H1 (cell line): ENCODE data around the gene LHPP. TPM values are rescaled to one million over a fixed set of nuclear protein-coding genes. Genes with fewer than 3 reads are reported as not detected.
A peak's percentile ranks its signal among the peaks of the same experiment; 100 is the strongest.

ENCODE experiments used
- CTCF ChIA-PET: fragments of 300-600 bp; sonication (Branson Sonifier 250); formaldehyde crosslinking; loops from one replicate; lab custom pipeline; 2021; ENCODE audit not compliant: partially characterized antibody; lab: Charles Lee
- POLR2A ChIA-PET: fragments of 300-600 bp; sonication (Branson Sonifier 250); formaldehyde crosslinking; loops from one replicate; lab custom pipeline; 2021; ENCODE audit warnings: inconsistent platforms; ENCODE audit not compliant: partially characterized antibody; lab: Charles Lee
- DNase-seq, 2 experiments: peaks; one replicate each; pipeline versions ENCODE4 v3.0.0 to v3.0.0-alpha.2; 2010 to 2022; ENCODE audit warnings: low spot score in 2 of 2, low read depth in 1 of 2, mixed read lengths in 1 of 2
- FAIRE-seq: peaks from 2 replicates; lab custom pipeline; 2011; peaks lifted over from hg19 to GRCh38; lab: Jason Lieb, UNC
- H2AFZ ChIP-seq: 2 replicates; pipeline ENCODE4 v1.8.1; 2012; ENCODE audit warnings: low read length, inconsistent platforms
- H2AK5ac ChIP-seq: 2 replicates; pipeline ENCODE4 v1.6.1; 2013; ENCODE audit warnings: low read depth, low read length
- H2BK120ac ChIP-seq: replicated peaks from 2 replicates; pipeline ENCODE3; 2013; ENCODE audit warnings: low read depth, low read length, inconsistent platforms
- H2BK12ac ChIP-seq: 2 replicates; pipeline ENCODE4 v1.6.1; 2013; ENCODE audit warnings: low read depth, low read length
- H2BK15ac ChIP-seq: 2 replicates; pipeline ENCODE4 v1.6.1; 2013; ENCODE audit warnings: low read length
- H2BK20ac ChIP-seq: 2 replicates; pipeline ENCODE4 v1.6.1; 2013; ENCODE audit warnings: low read length
- H2BK5ac ChIP-seq: 2 replicates; pipeline ENCODE4 v1.6.1; 2013; ENCODE audit warnings: low read depth, low read length
- H3K14ac ChIP-seq: 2 replicates; pipeline ENCODE4 v1.6.1; 2013; ENCODE audit warnings: inconsistent platforms; ENCODE audit not compliant: insufficient read length
- H3K18ac ChIP-seq: 2 replicates; pipeline ENCODE4 v1.6.1; 2013; ENCODE audit warnings: low read length; ENCODE audit errors: extremely low read depth
- H3K23ac ChIP-seq: 2 replicates; pipeline ENCODE4 v1.6.1; 2013; ENCODE audit warnings: inconsistent platforms; ENCODE audit not compliant: insufficient read length
- H3K23me2 ChIP-seq: 2 replicates; pipeline ENCODE4 v1.6.1; 2013; ENCODE audit warnings: low read depth, low read length
- H3K27ac ChIP-seq: 2 replicates; pipeline ENCODE4 v1.6.1; 2011; ENCODE audit warnings: low read depth, low read length, inconsistent platforms
- H3K27me3 ChIP-seq, 4 experiments: replicated peaks in 1 of 4; 1 replicate in 1 of 4; 2 replicates in 3 of 4; pipeline versions ENCODE4 v1.6.1 to v1.8.1; 2011 to 2013; ENCODE audit warnings: low read length in 3 of 4, mild to moderate bottlenecking in 3 of 4, inconsistent platforms in 2 of 4, mixed read lengths in 2 of 4, moderate library complexity in 1 of 4; ENCODE audit not compliant: control insufficient read depth in 3 of 4, insufficient read depth in 3 of 4; ENCODE audit errors: extremely low read depth in 1 of 4
- H3K36me3 ChIP-seq, 4 experiments: 2 replicates each; pipeline versions ENCODE4 v1.6.1 to v1.8.1; 2011 to 2013; ENCODE audit warnings: mild to moderate bottlenecking in 4 of 4, low read length in 3 of 4, moderate library complexity in 2 of 4, control low read depth in 1 of 4, inconsistent platforms in 1 of 4; ENCODE audit not compliant: insufficient read depth in 4 of 4, control insufficient read depth in 2 of 4
- H3K4ac ChIP-seq: replicated peaks from 2 replicates; pipeline ENCODE3; 2013; ENCODE audit warnings: low read length, low read depth, mixed read lengths, inconsistent platforms; ENCODE audit not compliant: insufficient read length
- H3K4me1 ChIP-seq, 4 experiments: replicated peaks in 1 of 4; 1 replicate in 1 of 4; 2 replicates in 3 of 4; pipeline versions ENCODE4 v1.6.1 to v1.8.1; 2011 to 2013; ENCODE audit warnings: low read length in 3 of 4, inconsistent platforms in 2 of 4, mixed read lengths in 1 of 4; ENCODE audit not compliant: insufficient read depth in 4 of 4, control insufficient read depth in 3 of 4
- H3K4me2 ChIP-seq, 2 experiments: 2 replicates each; pipeline versions ENCODE4 v1.6.1 to v1.8.1; 2011 to 2013; ENCODE audit warnings: low read depth in 2 of 2, low read length in 2 of 2, control low read depth in 1 of 2, inconsistent platforms in 1 of 2, mild to moderate bottlenecking in 1 of 2; ENCODE audit not compliant: insufficient read depth in 1 of 2
- H3K4me3 ChIP-seq, 4 experiments: fragments of 200-600, 300-600 bp in 1 of 4; sonication (generic), shearing (Covaris generic), sonication (Bioruptor Twin) in 1 of 4; 2 replicates each; pipeline versions ENCODE4 v1.5.1 to v1.8.1; 2011 to 2016; ENCODE audit warnings: low read length in 4 of 4, low read depth in 3 of 4, control low read depth in 2 of 4, inconsistent platforms in 2 of 4, mild to moderate bottlenecking in 2 of 4, mixed read lengths in 1 of 4, moderate library complexity in 1 of 4; ENCODE audit not compliant: insufficient read depth in 2 of 4; ENCODE audit errors: extremely low read depth in 1 of 4
- H3K56ac ChIP-seq: replicated peaks from 2 replicates; pipeline ENCODE3; 2013; ENCODE audit warnings: low read depth, mild to moderate bottlenecking, mixed read lengths, low read length, inconsistent platforms; ENCODE audit not compliant: insufficient read length
- H3K79me1 ChIP-seq: 2 replicates; pipeline ENCODE4 v1.6.1; 2013; ENCODE audit warnings: low read depth, low read length, control low read depth
- H3K79me2 ChIP-seq, 2 experiments: 2 replicates each; pipeline versions ENCODE4 v1.6.1 to v1.8.1; 2012 to 2013; ENCODE audit warnings: low read length in 2 of 2, mild to moderate bottlenecking in 2 of 2, inconsistent platforms in 1 of 2; ENCODE audit not compliant: insufficient read depth in 2 of 2, control insufficient read depth in 1 of 2
- H3K9ac ChIP-seq, 4 experiments: replicated peaks in 1 of 4; 1 replicate in 1 of 4; 2 replicates in 3 of 4; pipeline versions ENCODE4 v1.6.1 to v1.8.1; 2011 to 2013; ENCODE audit warnings: low read depth in 3 of 4, low read length in 3 of 4, control low read depth in 2 of 4, mild to moderate bottlenecking in 2 of 4, moderate library complexity in 2 of 4, inconsistent platforms in 1 of 4; ENCODE audit errors: extremely low read depth in 1 of 4
- H3K9me3 ChIP-seq, 2 experiments: 2 replicates each; pipeline versions ENCODE4 v1.6.1 to v1.8.1; 2012 to 2013; ENCODE audit warnings: mild to moderate bottlenecking in 2 of 2, moderate library complexity in 2 of 2, control low read depth in 1 of 2, inconsistent platforms in 1 of 2, low read depth in 1 of 2, low read length in 1 of 2, mixed read lengths in 1 of 2; ENCODE audit not compliant: insufficient read depth in 2 of 2
- H4K20me1 ChIP-seq, 2 experiments: replicated peaks in 1 of 2; 2 replicates each; pipeline versions ENCODE3 to v1.8.1; 2011 to 2013; ENCODE audit warnings: inconsistent platforms in 2 of 2, low read length in 2 of 2, mild to moderate bottlenecking in 1 of 2; ENCODE audit not compliant: insufficient read depth in 2 of 2, control insufficient read depth in 1 of 2
- H4K5ac ChIP-seq: 2 replicates; pipeline ENCODE4 v1.6.1; 2013; ENCODE audit warnings: low read length, low read depth, mixed read lengths, inconsistent platforms; ENCODE audit not compliant: insufficient read length
- H4K8ac ChIP-seq: 2 replicates; pipeline ENCODE4 v1.8.0; 2013; ENCODE audit warnings: mild to moderate bottlenecking, moderate library complexity, low read length, inconsistent platforms; ENCODE audit not compliant: insufficient read depth; ENCODE audit errors: extremely low read depth
- H4K91ac ChIP-seq: replicated peaks from 2 replicates; pipeline ENCODE3; 2013; ENCODE audit warnings: low read length, mixed read lengths, inconsistent platforms; ENCODE audit not compliant: insufficient read length
- CREB1 ChIP-seq: IDR thresholded peaks from 2 replicates; pipeline ENCODE4 v1.6.1; 2012; ENCODE audit warnings: inconsistent platforms
- EP300 ChIP-seq, 2 experiments: IDR thresholded peaks; 1 replicate in 1 of 2; 2 replicates in 1 of 2; pipeline ENCODE4 v1.6.1; 2011 to 2012; ENCODE audit warnings: low read depth in 2 of 2, low read length in 2 of 2, mild to moderate bottlenecking in 2 of 2, borderline replicate concordance in 1 of 2, inconsistent platforms in 1 of 2, moderate library complexity in 1 of 2
- POU5F1 ChIP-seq: IDR thresholded peaks from 2 replicates; pipeline ENCODE4 v1.6.1; 2011; ENCODE audit warnings: low read depth, mild to moderate bottlenecking, low read length, moderate library complexity
- SP2 ChIP-seq: IDR thresholded peaks from 2 replicates; pipeline ENCODE4 v1.6.1; 2012; ENCODE audit warnings: mild to moderate bottlenecking, low read length, inconsistent platforms
- TBP ChIP-seq: IDR thresholded peaks from 2 replicates; pipeline ENCODE4 v1.6.1; 2011; ENCODE audit warnings: low read depth, low read length, improper control_type of control experiment
- ZNF274 ChIP-seq: IDR thresholded peaks from 2 replicates; pipeline ENCODE4 v1.7.0; 2012; ENCODE audit warnings: low read length, borderline replicate concordance; ENCODE audit errors: extremely low read depth
- WGBS, 2 experiments: shearing (Covaris generic) in 1 of 2; methylation state at CpG; one replicate each; pipeline versions ENCODE4 v1.1.6 to v1.1.7; 2013 to 2015; ENCODE audit warnings: low lambda C conversion rate in 2 of 2, mixed read lengths in 2 of 2, inconsistent platforms in 1 of 2, low coverage in 1 of 2, missing lambda C conversion rate in 1 of 2; ENCODE audit not compliant: insufficient replicate concordance in 2 of 2, insufficient coverage in 1 of 2, insufficient read length in 1 of 2; ENCODE audit errors: extremely low coverage in 1 of 2, missing lambda C conversion rate in 1 of 2; 5-methylcytosine and 5-hydroxymethylcytosine counted together
- polyA plus RNA-seq, 7 experiments: library from polyadenylated mRNA; depleted of rRNA in 3 of 7; stranded (reverse) in 5 of 7; unstranded in 2 of 7; fragments of >200 nt in 5 of 7; fragments of 200-250 nt in 2 of 7; gene quantifications; 1 replicate in 5 of 7; 2 replicates in 1 of 7; 4 replicates in 1 of 7; pipeline versions ENCODE4 v1.2.1 to v1.2.3, GENCODE V29; 2011 to 2013; ENCODE audit warnings: missing spikeins in 2 of 7, mixed read lengths in 2 of 7
- total RNA-seq: library from RNA; stranded (reverse); fragmentation: NEBNext Ultra II Directional; extraction: Animal tissue kit (Norgen Biotek cat#: 25700); gene quantifications from 2 replicates; pipeline ENCODE4 v1.2.1, GENCODE V29; 2021

Gene LHPP
- total and polyA plus RNA-seq, 2 of the 8 experiments (the other 6 are each of a cell fraction or from before 2014, with no cell fraction given): 26.0 to 45.0 TPM

DNA sequence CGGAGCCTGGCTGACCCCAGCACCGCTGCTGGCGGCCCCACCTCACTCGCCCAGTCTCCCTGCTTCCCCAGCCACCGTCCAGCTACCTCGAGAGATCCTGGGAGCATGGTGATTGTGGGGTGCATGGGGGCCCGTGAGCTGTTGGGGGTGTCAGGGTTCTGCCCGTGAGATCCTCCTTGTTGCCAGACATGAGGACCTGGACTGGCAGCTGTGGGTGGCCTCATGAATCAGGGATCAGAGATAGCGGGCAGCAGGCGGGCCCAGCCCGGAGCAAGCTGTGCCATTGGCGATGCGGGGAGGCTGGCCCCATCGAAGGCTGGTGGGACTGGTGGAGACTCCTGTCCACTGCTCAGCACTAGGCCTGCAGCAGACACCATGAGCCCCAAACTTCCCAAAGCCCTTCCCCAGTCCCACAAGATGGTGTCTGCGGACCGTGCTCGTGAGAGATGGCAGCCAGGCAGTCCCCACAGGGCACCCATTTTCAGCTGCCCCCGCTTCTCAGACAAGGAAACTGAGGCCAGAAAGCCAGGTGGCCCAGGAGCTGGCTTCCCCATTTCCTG lies 75.6 kb downstream of the LHPP start:
- CTCF ChIA-PET: interaction anchor here (0.6 to 38.0 kb wide), 9 partner anchors 7 to 541 kb away, joined by 3 to 681 read pairs (median 5); no protein-coding TSS in a partner anchor
- H2BK12ac ChIP-seq: 0 out of 2 replicates have a peak overlapping the region, but pooled peaks have one; percentile 60
- no peak overlapping the region for H2AK5ac ChIP-seq
- H2BK20ac ChIP-seq: no peak overlapping the region
- H3K27ac ChIP-seq: no peak overlapping the region
- no peak overlapping the region for H3K4me2 ChIP-seq
- TF ChIP-seq POU5F1 (no peak), CREB1 (no peak), TBP (no peak), SP2 (no peak), EP300 (IDR thresholded peaks at IDR 0.05; ENCODE audit: borderline replicate concordance in 1 of 2, low read depth in 2 of 2, low read length in 2 of 2) (no peak), ZNF274 (no peak)
- TF ChIP-seq, all 59 proteins: peak for 0
- no peak overlapping the region for H2AFZ ChIP-seq
- no peak overlapping the region for H3K23ac ChIP-seq
- FAIRE-seq: no peak
- no peak overlapping the region for H3K9ac ChIP-seq
- H3K4me1 ChIP-seq: peaks cover 0 to 18% (median 9%) of the 10 kb centered on the region in 4 experiments; a peak in 5 of 7 replicates
- H3K79me1 ChIP-seq: no peaks in the 10 kb centered on the region
- peaks cover 0 to 1% of the 10 kb centered on the region in 2 experiments for H4K20me1 ChIP-seq
- no peak overlapping the region for H3K4me3 ChIP-seq
- H2BK15ac ChIP-seq: peak overlapping the region; percentile 46; the same call in 1 of the 2 replicates
- H2BK120ac ChIP-seq: no peak overlapping the region
- DNase-seq: no peak
- peak overlapping the region; percentile 28 for H4K8ac ChIP-seq
- H4K5ac ChIP-seq: no peak overlapping the region
- H3K56ac ChIP-seq: no peak overlapping the region
- 97% methylated on average over 18 of the region's 18 CpGs; no CpG with 5 or more reads in 1 of the 2 experiments for WGBS, 2 experiments
- no peaks in the 10 kb centered on the region for H3K36me3 ChIP-seq
- no peak overlapping the region for H4K91ac ChIP-seq
- H3K27me3 ChIP-seq: no peaks in the 10 kb centered on the region
- H2BK5ac ChIP-seq: no peak overlapping the region; the same call in 1 of the 2 replicates
- H3K18ac ChIP-seq: no peak overlapping the region
- no peaks in the 10 kb centered on the region for H3K79me2 ChIP-seq
- H3K14ac ChIP-seq: no peak overlapping the region
- no peaks in the 10 kb centered on the region for H3K23me2 ChIP-seq
- no peaks in the 10 kb centered on the region for H3K9me3 ChIP-seq
- no peak overlapping the region for H3K4ac ChIP-seq
- POLR2A ChIA-PET: interaction anchor here (0.6 to 2.1 kb wide), 3 partner anchors 10 to 118 kb away, joined by 3 to 5 read pairs (median 3); partner anchors contain the start of gene OAT
